Kidney (tissue), 14 donors: ENCODE measurements around the gene RSBN1L. TPM values are rescaled to one million over a fixed set of nuclear protein-coding genes. Genes with fewer than 3 reads are reported as not detected.

Experiments used
- DNase-seq, 5 donors: peaks; one replicate each; pipeline ENCODE4 v3.0.0-alpha.2; 2013 to 2020
- FAIRE-seq: peaks from 2 replicates; lab custom pipeline; 2012; peaks lifted over from hg19 to GRCh38; lab: Jason Lieb, UNC
- H3K27ac ChIP-seq, 2 donors: one replicate each; pipeline ENCODE4 v1.7.0; 2013; ENCODE audit warnings: low read depth in 2 of 2, low read length in 2 of 2, inconsistent platforms in 1 of 2
- H3K27me3 ChIP-seq: one replicate; pipeline ENCODE4 v1.7.1; 2013; ENCODE audit warnings: low read length, inconsistent platforms; ENCODE audit not compliant: control insufficient read depth, insufficient read depth
- H3K36me3 ChIP-seq, 3 donors: one replicate each; pipeline versions ENCODE4 v1.7.0 to v1.7.1; 2013; ENCODE audit warnings: low read length in 3 of 3, control low read depth in 1 of 3, inconsistent platforms in 1 of 3; ENCODE audit not compliant: insufficient read depth in 3 of 3, control insufficient read depth in 2 of 3
- H3K4me1 ChIP-seq, 3 donors: one replicate each; pipeline versions ENCODE4 v1.7.0 to v1.7.1; 2013; ENCODE audit warnings: low read length in 3 of 3, inconsistent platforms in 1 of 3, low read depth in 1 of 3; ENCODE audit not compliant: control insufficient read depth in 2 of 3, insufficient read depth in 2 of 3
- H3K4me3 ChIP-seq, 3 donors: one replicate each; pipeline versions ENCODE4 v1.7.0 to v1.8.1; 2013; ENCODE audit warnings: low read length in 3 of 3, control low read depth in 1 of 3, inconsistent platforms in 1 of 3
- H3K9ac ChIP-seq, 3 donors: one replicate each; pipeline versions ENCODE4 v1.7.0 to v1.7.1; 2013; ENCODE audit warnings: low read length in 3 of 3, control low read depth in 1 of 3, inconsistent platforms in 1 of 3
- H3K9me3 ChIP-seq, 3 donors: one replicate each; pipeline versions ENCODE4 v1.7.0 to v1.7.1; 2013; ENCODE audit warnings: low read length in 3 of 3, control low read depth in 1 of 3, inconsistent platforms in 1 of 3; ENCODE audit not compliant: control insufficient read depth in 2 of 3, insufficient read depth in 1 of 3
- intact Hi-C: fragments of 100-400 bp; cut with DNase I; formaldehyde crosslinking; loops from one replicate; pipeline ENCODE4 v1.11.1; 2022
- polyA plus RNA-seq: library from polyadenylated mRNA; stranded (reverse); fragments of 350-450 nt; fragmentation: Illumina TruSeq; extraction: RNeasy Lipid Tissue Mini Kit (QIAGEN cat#74804); gene quantifications from one replicate; pipeline ENCODE4 v1.2.3, GENCODE V29; 2014; ENCODE audit warnings: low read depth, low replicate concordance; ENCODE audit not compliant: insufficient read depth
- total RNA-seq: library from RNA; stranded (reverse); fragmentation: NEBNext Ultra II Directional; extraction: Animal tissue kit (Norgen Biotek cat#: 25700); gene quantifications from one replicate; pipeline ENCODE4 v1.2.1, GENCODE V29; 2021
- TF ChIP-seq, protein P1 (sequence below): IDR thresholded peaks from 3 replicates; pipeline ENCODE4 v1.5.1; 2012; ENCODE audit warnings: mild to moderate bottlenecking, moderate library complexity, borderline replicate concordance; ENCODE audit not compliant: insufficient read depth; ENCODE audit errors: extremely low read depth
- donor health status: control.
- donor health status: control.
- donor health status: control.
- donor health status: control.
- donor health status: control.
- donor health status: DM: yes; HTN: yes; CAD: no.
- donor health status: Normal renal cell carcinoma (clear cell type).

The RSBN1L gene
- total and polyA plus RNA-seq, 2 donors from 2014 or later: 7.3 to 18.0 TPM

DNA sequence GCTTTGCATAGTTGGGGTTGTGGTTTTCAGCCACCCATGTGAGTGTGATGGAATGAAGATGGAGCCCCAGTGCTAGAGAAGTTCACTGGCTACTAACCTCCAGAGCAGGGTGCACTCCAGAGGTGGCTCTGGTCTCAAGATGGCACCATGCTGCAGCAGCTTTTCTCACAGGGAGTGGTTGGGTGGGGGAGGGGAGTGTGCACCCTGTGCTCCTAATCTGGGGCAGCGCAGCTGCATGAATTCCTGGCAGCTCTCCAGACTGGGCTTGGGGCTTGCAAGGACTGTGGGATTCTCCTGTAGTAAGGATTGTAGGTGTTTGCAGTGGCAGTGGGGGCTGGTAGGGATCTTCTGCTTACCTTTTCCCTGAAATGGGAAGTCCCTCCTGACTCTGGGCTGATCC is 126.0 kb downstream of the RSBN1L start:
- DNase-seq: no peak
- H3K36me3 ChIP-seq: no peaks in the 10 kb centered on the region
- TF ChIP-seq, protein P1, sequence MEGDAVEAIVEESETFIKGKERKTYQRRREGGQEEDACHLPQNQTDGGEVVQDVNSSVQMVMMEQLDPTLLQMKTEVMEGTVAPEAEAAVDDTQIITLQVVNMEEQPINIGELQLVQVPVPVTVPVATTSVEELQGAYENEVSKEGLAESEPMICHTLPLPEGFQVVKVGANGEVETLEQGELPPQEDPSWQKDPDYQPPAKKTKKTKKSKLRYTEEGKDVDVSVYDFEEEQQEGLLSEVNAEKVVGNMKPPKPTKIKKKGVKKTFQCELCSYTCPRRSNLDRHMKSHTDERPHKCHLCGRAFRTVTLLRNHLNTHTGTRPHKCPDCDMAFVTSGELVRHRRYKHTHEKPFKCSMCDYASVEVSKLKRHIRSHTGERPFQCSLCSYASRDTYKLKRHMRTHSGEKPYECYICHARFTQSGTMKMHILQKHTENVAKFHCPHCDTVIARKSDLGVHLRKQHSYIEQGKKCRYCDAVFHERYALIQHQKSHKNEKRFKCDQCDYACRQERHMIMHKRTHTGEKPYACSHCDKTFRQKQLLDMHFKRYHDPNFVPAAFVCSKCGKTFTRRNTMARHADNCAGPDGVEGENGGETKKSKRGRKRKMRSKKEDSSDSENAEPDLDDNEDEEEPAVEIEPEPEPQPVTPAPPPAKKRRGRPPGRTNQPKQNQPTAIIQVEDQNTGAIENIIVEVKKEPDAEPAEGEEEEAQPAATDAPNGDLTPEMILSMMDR: no peak
- H3K4me3 ChIP-seq: no peak overlapping the region
- no peak overlapping the region for H3K9ac ChIP-seq
- H3K27me3 ChIP-seq: no peaks in the 10 kb centered on the region
- H3K9me3 ChIP-seq: peaks cover 1 to 35% (median 6%) of the 10 kb centered on the region in 3 donors
- no peak overlapping the region for H3K27ac ChIP-seq
- H3K4me1 ChIP-seq: no peaks in the 10 kb centered on the region
- intact Hi-C loops: no loop called here
- no peak for FAIRE-seq

DNA sequence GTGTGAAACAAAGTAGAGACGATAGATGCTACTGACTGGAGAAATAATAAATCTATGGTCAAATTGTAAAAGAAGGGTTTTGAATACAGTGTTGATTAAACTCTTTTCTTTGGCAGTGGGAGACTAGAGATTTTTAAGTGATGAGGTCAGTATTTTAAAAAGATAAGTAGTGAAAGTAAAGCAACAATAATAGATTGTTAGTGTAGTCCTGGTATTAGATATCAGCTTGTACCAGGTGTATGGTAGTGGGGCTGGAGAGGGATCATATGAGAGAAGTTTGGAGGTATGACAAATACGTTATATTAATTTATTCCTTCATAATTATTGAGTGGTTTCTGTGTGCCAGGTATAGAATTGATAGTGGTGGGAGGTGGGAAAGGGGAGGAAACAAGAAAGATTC is 127.5 kb downstream of the RSBN1L start:
- FAIRE-seq (no peak), DNase-seq (no peak)
- no peak overlapping the region for H3K9ac ChIP-seq
- no peak overlapping the region for H3K4me3 ChIP-seq
- intact Hi-C loops: no loop called here
- H3K4me1 ChIP-seq: no peaks in the 10 kb centered on the region
- H3K27me3 ChIP-seq: no peaks in the 10 kb centered on the region
- H3K27ac ChIP-seq: no peak overlapping the region
- H3K36me3 ChIP-seq: no peaks in the 10 kb centered on the region
- H3K9me3 ChIP-seq: peaks cover 1 to 35% (median 6%) of the 10 kb centered on the region in 3 donors
- TF ChIP-seq, protein P1: no peak

DNA sequence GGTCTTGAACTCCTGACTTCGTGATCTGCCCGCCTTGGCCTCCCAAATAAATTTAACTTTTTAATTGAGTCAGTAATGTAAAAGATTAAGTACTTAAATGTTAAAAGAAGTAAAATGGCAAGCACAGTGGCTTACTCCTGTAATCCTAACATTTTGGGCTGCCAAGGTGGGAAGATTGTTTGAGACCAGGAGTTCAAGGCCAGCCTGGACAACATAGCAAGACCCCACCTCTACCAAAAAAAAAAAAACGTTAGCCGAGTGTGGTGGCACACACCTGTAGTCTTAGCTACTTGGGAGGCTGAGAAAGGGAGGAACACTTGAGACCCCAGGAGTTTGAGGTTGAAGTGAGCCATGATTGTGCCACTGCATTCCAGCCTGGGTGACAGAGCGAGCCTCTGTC is 128.4 kb downstream of the RSBN1L start:
- H3K4me1 ChIP-seq: no peaks in the 10 kb centered on the region
- H3K9ac ChIP-seq: no peak overlapping the region
- no peak overlapping the region for H3K27ac ChIP-seq
- no peak for DNase-seq
- no peaks in the 10 kb centered on the region for H3K36me3 ChIP-seq
- TF ChIP-seq, protein P1: no peak
- H3K4me3 ChIP-seq: no peak overlapping the region
- no peaks in the 10 kb centered on the region for H3K27me3 ChIP-seq
- peaks cover 1 to 29% (median 6%) of the 10 kb centered on the region in 3 donors for H3K9me3 ChIP-seq
- FAIRE-seq: no peak
- intact Hi-C loops: no loop called here

DNA sequence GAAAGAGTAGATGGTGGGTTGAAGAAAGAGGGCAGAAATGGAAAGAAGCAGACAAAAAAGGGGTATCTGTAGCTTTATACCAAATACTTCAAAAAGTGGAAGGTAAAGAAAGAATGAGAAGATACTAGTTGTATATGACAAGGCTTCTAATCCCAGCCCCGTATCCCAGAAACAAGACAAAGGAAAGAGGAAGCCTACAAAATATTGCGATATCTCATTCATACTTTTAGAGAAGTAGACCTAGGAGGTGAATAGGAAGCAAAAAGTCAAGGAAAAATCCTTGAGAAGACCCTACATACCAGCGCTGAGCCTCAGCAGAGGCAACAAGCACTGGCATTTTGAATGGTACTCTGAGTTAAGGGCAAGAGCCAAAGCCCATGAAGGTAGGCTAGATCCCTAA is 128.9 kb downstream of the RSBN1L start:
- Histone ChIP-seq H3K27me3 (no peaks in the 10 kb centered on the region), H3K4me3 (no peak overlapping the region), H3K36me3 (no peaks in the 10 kb centered on the region), H3K9ac (no peak overlapping the region), H3K27ac (no peak overlapping the region), H3K4me1 (no peaks in the 10 kb centered on the region), H3K9me3 (peaks cover 1 to 26% (median 6%) of the 10 kb centered on the region in 3 donors)
- FAIRE-seq (no peak), DNase-seq (no peak)
- intact Hi-C loops: no loop called here
- TF ChIP-seq, protein P1: no peak
